Endothelial cell (in vitro differentiated cells): ENCODE measurements around the gene IL12B. TPM values are rescaled to one million over a fixed set of nuclear protein-coding genes. Genes with fewer than 3 reads are reported as not detected.

ENCODE experiments used
- DNase-seq: peaks from one replicate; pipeline ENCODE4 v3.0.0; 2021; ENCODE audit warnings: low spot score
- H3K27ac Mint-ChIP-seq: one replicate; pipeline ENCODE4 v1.8.0; 2021; ENCODE audit warnings: mixed read lengths, inconsistent platforms; ENCODE audit not compliant: unreplicated experiment
- H3K27me3 Mint-ChIP-seq: one replicate; pipeline ENCODE4 v1.8.0; 2021; ENCODE audit warnings: mild to moderate bottlenecking, moderate library complexity, mixed read lengths, inconsistent platforms; ENCODE audit not compliant: unreplicated experiment
- H3K36me3 Mint-ChIP-seq: one replicate; pipeline ENCODE4 v1.8.0; 2021; ENCODE audit warnings: mild to moderate bottlenecking, low read depth, mixed read lengths, inconsistent platforms; ENCODE audit not compliant: unreplicated experiment
- H3K4me1 Mint-ChIP-seq: one replicate; pipeline ENCODE4 v1.8.0; 2021; ENCODE audit warnings: mild to moderate bottlenecking, mixed read lengths, inconsistent platforms; ENCODE audit not compliant: unreplicated experiment
- H3K4me3 Mint-ChIP-seq: one replicate; pipeline ENCODE4 v1.8.0; 2021; ENCODE audit warnings: mild to moderate bottlenecking, mixed read lengths, inconsistent platforms; ENCODE audit not compliant: unreplicated experiment
- H3K9me3 Mint-ChIP-seq: one replicate; pipeline ENCODE4 v1.8.0; 2021; ENCODE audit warnings: mixed read lengths, inconsistent platforms; ENCODE audit not compliant: unreplicated experiment
- total RNA-seq: library from RNA; stranded (reverse); fragmentation: NEBNext Ultra II Directional; extraction: Animal tissue kit (Norgen Biotek cat#: 25700); gene quantifications from one replicate; pipeline ENCODE4 v1.2.1, GENCODE V29; 2021; ENCODE audit not compliant: unreplicated experiment
- TF ChIP-seq, protein P1 (sequence below): fragments of 200-600 bp; sonication (generic); IDR thresholded peaks from one replicate; pipeline ENCODE4 v1.5.0; 2021; ENCODE audit warnings: antibody characterized with exemption; ENCODE audit not compliant: unreplicated experiment

IL12B gene
- total RNA-seq, 1 donor from 2014 or later: not detected

DNA sequence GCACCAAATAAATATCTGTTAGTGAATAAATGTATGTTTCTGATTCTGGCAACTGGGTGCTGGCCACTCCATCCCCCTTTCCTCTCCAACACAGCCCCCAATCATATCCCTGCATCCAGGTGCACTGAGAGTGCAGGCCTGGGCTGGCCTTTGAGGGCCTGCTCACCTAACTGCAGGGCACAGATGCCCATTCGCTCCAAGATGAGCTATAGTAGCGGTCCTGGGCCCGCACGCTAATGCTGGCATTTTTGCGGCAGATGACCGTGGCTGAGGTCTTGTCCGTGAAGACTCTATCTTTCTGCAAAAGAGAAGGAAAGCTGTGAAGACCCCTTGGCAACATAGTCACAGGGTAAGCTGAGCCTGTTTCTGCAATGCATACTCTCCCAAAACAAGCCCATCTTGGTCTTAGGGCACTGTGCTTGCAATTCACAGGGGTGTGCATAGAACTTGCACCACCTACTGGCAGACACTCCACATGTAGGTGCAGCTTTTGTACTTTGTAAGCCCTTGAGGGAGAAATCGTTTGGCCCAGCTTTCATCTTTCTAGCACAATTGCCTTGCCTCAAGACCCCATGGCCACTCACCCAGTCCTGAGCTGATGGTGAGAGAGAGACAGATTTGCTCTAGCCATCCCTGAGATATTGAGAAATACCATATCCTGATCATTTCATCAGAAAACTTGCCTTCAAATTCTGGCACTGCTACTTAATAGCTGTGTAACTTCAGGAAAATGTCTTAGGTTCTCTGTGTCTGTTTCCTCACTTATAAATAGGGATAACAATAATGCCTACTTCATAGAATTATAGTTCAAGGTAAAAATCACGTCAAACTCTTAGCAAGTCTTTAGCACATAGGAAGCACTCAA is 13.5 kb downstream of the IL12B start:
- H3K36me3 Mint-ChIP-seq: no peaks in the 10 kb centered on the region
- DNase-seq: peak; percentile 44
- no peaks in the 10 kb centered on the region for H3K4me1 Mint-ChIP-seq
- TF ChIP-seq, protein P1, sequence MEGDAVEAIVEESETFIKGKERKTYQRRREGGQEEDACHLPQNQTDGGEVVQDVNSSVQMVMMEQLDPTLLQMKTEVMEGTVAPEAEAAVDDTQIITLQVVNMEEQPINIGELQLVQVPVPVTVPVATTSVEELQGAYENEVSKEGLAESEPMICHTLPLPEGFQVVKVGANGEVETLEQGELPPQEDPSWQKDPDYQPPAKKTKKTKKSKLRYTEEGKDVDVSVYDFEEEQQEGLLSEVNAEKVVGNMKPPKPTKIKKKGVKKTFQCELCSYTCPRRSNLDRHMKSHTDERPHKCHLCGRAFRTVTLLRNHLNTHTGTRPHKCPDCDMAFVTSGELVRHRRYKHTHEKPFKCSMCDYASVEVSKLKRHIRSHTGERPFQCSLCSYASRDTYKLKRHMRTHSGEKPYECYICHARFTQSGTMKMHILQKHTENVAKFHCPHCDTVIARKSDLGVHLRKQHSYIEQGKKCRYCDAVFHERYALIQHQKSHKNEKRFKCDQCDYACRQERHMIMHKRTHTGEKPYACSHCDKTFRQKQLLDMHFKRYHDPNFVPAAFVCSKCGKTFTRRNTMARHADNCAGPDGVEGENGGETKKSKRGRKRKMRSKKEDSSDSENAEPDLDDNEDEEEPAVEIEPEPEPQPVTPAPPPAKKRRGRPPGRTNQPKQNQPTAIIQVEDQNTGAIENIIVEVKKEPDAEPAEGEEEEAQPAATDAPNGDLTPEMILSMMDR: peak; percentile 49
- H3K27me3 Mint-ChIP-seq: no peaks in the 10 kb centered on the region
- no peaks in the 10 kb centered on the region for H3K9me3 Mint-ChIP-seq
- H3K27ac Mint-ChIP-seq: no peak overlapping the region
- H3K4me3 Mint-ChIP-seq: no peak overlapping the region

DNA sequence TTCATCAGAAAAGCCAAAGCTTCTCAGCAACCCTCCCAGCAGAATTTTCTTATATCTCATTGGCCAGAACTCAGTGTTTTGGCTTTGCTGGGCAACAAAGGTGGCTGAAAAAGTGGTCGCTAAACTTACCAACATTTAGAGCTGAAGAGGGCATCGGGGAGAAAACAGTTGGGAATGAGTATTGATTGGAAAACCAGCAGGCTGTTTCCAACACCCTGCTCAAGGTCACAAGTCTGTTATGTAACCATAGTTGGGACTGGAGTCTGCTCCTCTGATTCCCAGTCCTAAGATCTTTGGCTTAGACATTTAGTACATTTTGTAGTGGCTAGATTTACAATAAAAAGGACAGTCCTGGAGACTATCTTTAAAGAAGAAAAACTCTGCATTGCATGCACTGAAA is 17.1 kb downstream of the IL12B start:
- no peak for DNase-seq
- no peaks in the 10 kb centered on the region for H3K4me1 Mint-ChIP-seq
- H3K27me3 Mint-ChIP-seq: peaks cover 2% of the 10 kb centered on the region
- no peak overlapping the region for H3K27ac Mint-ChIP-seq
- TF ChIP-seq, protein P1: no peak
- H3K36me3 Mint-ChIP-seq: no peaks in the 10 kb centered on the region
- no peaks in the 10 kb centered on the region for H3K9me3 Mint-ChIP-seq
- H3K4me3 Mint-ChIP-seq: no peak overlapping the region

- no peak for DNase-seq
- peaks cover 4% of the 10 kb centered on the region for H3K27me3 Mint-ChIP-seq
These were observed 19.2 kb downstream of the IL12B start for GRCh38 chr5:159311063-159311462.

DNA sequence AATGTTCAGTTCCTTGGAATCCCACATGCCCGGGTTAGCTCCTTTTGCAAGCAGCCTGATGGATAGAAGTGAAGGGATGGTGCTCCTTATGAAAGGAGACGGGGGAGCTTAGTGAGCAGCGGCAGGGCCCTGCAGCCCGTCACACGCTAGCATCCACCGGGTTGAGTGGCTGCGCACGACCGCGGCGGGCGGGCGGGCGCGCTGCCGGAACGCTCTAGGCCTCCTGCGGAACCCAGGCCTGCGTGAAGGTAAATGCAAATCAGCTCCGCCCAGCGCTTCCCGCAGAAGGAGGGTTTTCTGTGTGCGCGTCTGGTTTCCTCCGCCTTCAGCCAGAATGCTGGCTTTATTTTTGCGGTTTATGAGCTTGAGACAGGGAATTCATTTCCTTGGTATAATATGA is 19.8 kb downstream of the IL12B start:
- no peak overlapping the region for H3K4me3 Mint-ChIP-seq
- peak; percentile 37 for DNase-seq
- H3K4me1 Mint-ChIP-seq: no peaks in the 10 kb centered on the region
- H3K36me3 Mint-ChIP-seq: no peaks in the 10 kb centered on the region
- no peaks in the 10 kb centered on the region for H3K9me3 Mint-ChIP-seq
- TF ChIP-seq, protein P1: no peak
- H3K27me3 Mint-ChIP-seq: peaks cover 4% of the 10 kb centered on the region
- H3K27ac Mint-ChIP-seq: no peak overlapping the region

More at GRCh38 chr5:159311063-159311462, 19.2 kb downstream of the IL12B start:
- no peak overlapping the region for H3K4me3 Mint-ChIP-seq
- TF ChIP-seq, protein P1: no peak
- H3K4me1 Mint-ChIP-seq: no peaks in the 10 kb centered on the region
- no peak overlapping the region for H3K27ac Mint-ChIP-seq
- H3K9me3 Mint-ChIP-seq: no peaks in the 10 kb centered on the region
- H3K36me3 Mint-ChIP-seq: no peaks in the 10 kb centered on the region

- Mint-ChIP-seq H3K27me3 (peaks cover 4% of the 10 kb centered on the region), H3K9me3 (no peaks in the 10 kb centered on the region), H3K4me1 (no peaks in the 10 kb centered on the region), H3K36me3 (no peaks in the 10 kb centered on the region), H3K27ac (no peak overlapping the region), H3K4me3 (no peak overlapping the region)
- TF ChIP-seq, protein P1: no peak
- no peak for DNase-seq
These were observed 20.4 kb downstream of the IL12B start for GRCh38 chr5:159309689-159310433.
